Left lung (tissue), 10 donors: Measurements from ENCODE around the gene ALS2. TPM values are rescaled to one million over a fixed set of nuclear protein-coding genes. Genes with fewer than 3 reads are reported as not detected.

Experiments
- ATAC-seq: fragments of 200-7000 bp; cut with Tn5 transposase; one replicate; pipeline ENCODE4 v1.9.1; 2020; ENCODE audit warnings: moderate library complexity
- DNase-seq, 4 donors: peaks; one replicate each; pipeline ENCODE4 v3.0.0-alpha.2; 2013 to 2020
- H3K27ac ChIP-seq, 2 donors: fragments of 200-600 bp; sonication (generic) in 1 of 2; one replicate each; pipeline versions ENCODE4 v1.5.0 to v1.8.0; 2020 to 2021
- H3K27me3 ChIP-seq, 2 donors: fragments of 200-600 bp; sonication (generic) in 1 of 2; one replicate each; pipeline versions ENCODE4 v1.5.0 to v1.8.0; 2020 to 2021
- H3K36me3 ChIP-seq, 2 donors: fragments of 200-600 bp; sonication (generic) in 1 of 2; one replicate each; pipeline versions ENCODE4 v1.5.0 to v1.8.0; 2020 to 2021
- H3K4me1 ChIP-seq, 2 donors: fragments of 200-600 bp; one replicate each; pipeline ENCODE4 v1.8.0; 2021
- H3K4me3 ChIP-seq, 2 donors: fragments of 200-600 bp; sonication (generic) in 1 of 2; one replicate each; pipeline versions ENCODE4 v1.5.0 to v1.8.0; 2020 to 2021; ENCODE audit warnings: mild to moderate bottlenecking in 1 of 2
- H3K9me3 ChIP-seq, 2 donors: fragments of 200-600 bp; sonication (generic) in 1 of 2; one replicate each; pipeline versions ENCODE4 v1.5.0 to v1.8.0; 2020 to 2021
- CTCF ChIP-seq, 2 donors: fragments of 200-600 bp; sonication (generic) in 1 of 2; IDR thresholded peaks; one replicate each; pipeline versions ENCODE4 v1.5.0 to v1.8.0; 2021; ENCODE audit warnings: antibody characterized with exemption in 2 of 2
- intact Hi-C, 2 donors: fragments of 100-400 bp; cut with DNase I; formaldehyde crosslinking; loops; one replicate each; pipeline versions ENCODE4 v1.11.2 to v1.14.2; 2022
- polyA plus RNA-seq, 6 donors: library from polyadenylated mRNA; unstranded; fragments of 120-200 nt; gene quantifications; one replicate each; pipeline ENCODE4 v1.2.1, GENCODE V29; 2013; ENCODE audit not compliant: insufficient read length in 6 of 6
- total RNA-seq, 2 donors: library from RNA; stranded (reverse); fragmentation: NEBNext Ultra II Directional; extraction: Animal tissue kit (Norgen Biotek cat#: 25700); gene quantifications; one replicate each; pipeline ENCODE4 v1.2.1, GENCODE V29; 2021
- donor health status: DM: no; HTN: yes; CAD: no.
- donor health status: DM: no; HTN: no; CAD: no.

ALS2 gene
- total and polyA plus RNA-seq, 8 donors: 22.9 to 31.0 (median 28.4) TPM

GRCh38 chr2:201697899-201698298, 82.8 kb downstream of the ALS2 start:
- intact Hi-C loops: no loop called here
- Histone ChIP-seq H3K4me1 (no peaks in the 10 kb centered on the region), H3K9me3 (no peaks in the 10 kb centered on the region), H3K36me3 (peaks cover 0 to 24% of the 10 kb centered on the region in 2 donors), H3K4me3 (no peak overlapping the region), H3K27ac (peak overlapping the region in 1 of 2 donors; percentile 53), H3K27me3 (no peaks in the 10 kb centered on the region)
- DNase-seq (no peak), ATAC-seq (peak; percentile 46)
- TF ChIP-seq CTCF (IDR thresholded peaks at IDR 0.05): no peak

GRCh38 chr2:201696151-201696659, 84.5 kb downstream of the ALS2 start:
- no peak overlapping the region for H3K4me3 ChIP-seq
- ATAC-seq: no peak
- no peaks in the 10 kb centered on the region for H3K4me1 ChIP-seq
- peaks cover 0 to 7% of the 10 kb centered on the region in 2 donors for H3K36me3 ChIP-seq
- H3K27me3 ChIP-seq: no peaks in the 10 kb centered on the region
- H3K27ac ChIP-seq: no peak overlapping the region
- DNase-seq: no peak
- no peak for TF ChIP-seq CTCF (IDR thresholded peaks at IDR 0.05)
- no peaks in the 10 kb centered on the region for H3K9me3 ChIP-seq
- intact Hi-C loops: no loop called here

- ATAC-seq (no peak), DNase-seq (no peak)
- no peak for TF ChIP-seq CTCF (IDR thresholded peaks at IDR 0.05)
- H3K4me1 ChIP-seq: no peaks in the 10 kb centered on the region
- H3K27ac ChIP-seq: no peak overlapping the region
- intact Hi-C loops: no loop called here
- no peaks in the 10 kb centered on the region for H3K9me3 ChIP-seq
- no peak overlapping the region for H3K4me3 ChIP-seq
- no peaks in the 10 kb centered on the region for H3K27me3 ChIP-seq
- no peaks in the 10 kb centered on the region for H3K36me3 ChIP-seq
Observed at GRCh38 chr2:201685156-201685555, 95.6 kb downstream of the ALS2 start.

GRCh38 chr2:201680743-201681142, 100.0 kb downstream of the ALS2 start:
- Histone ChIP-seq H3K36me3 (no peaks in the 10 kb centered on the region), H3K27ac (no peak overlapping the region), H3K4me3 (no peak overlapping the region), H3K9me3 (no peaks in the 10 kb centered on the region), H3K27me3 (no peaks in the 10 kb centered on the region), H3K4me1 (no peaks in the 10 kb centered on the region)
- DNase-seq (no peak), ATAC-seq (no peak)
- intact Hi-C loops: no loop called here
- TF ChIP-seq CTCF (IDR thresholded peaks at IDR 0.05): no peak

- Histone ChIP-seq H3K4me1 (no peaks in the 10 kb centered on the region), H3K36me3 (no peaks in the 10 kb centered on the region), H3K27me3 (no peaks in the 10 kb centered on the region), H3K27ac (no peak overlapping the region), H3K4me3 (no peak overlapping the region), H3K9me3 (no peaks in the 10 kb centered on the region)
- intact Hi-C loops: no loop called here
- ATAC-seq (no peak), DNase-seq (no peak)
- no peak for TF ChIP-seq CTCF (IDR thresholded peaks at IDR 0.05)
Observed at GRCh38 chr2:201678401-201678800, 102.3 kb downstream of the ALS2 start.
